Measurements from ENCODE around the gene WDR27.

WDR27 gene

GRCh38 chr6:169528755-169529154 lies 173.1 kb downstream of the WDR27 start:
- H2AFZ ChIP-seq (ENCODE audit: low read length) = no peak overlapping the region
- H3K9me2 ChIP-seq (replicated peaks; ENCODE audit: low read depth, low read length) = no peaks in the 10 kb centered on the region
- no peaks in the 10 kb centered on the region for H3K4me1 ChIP-seq (ENCODE audit: insufficient read depth, low read length, poor library complexity, severe bottlenecking)
- no peaks in the 10 kb centered on the region for H3K27me3 ChIP-seq (ENCODE audit: insufficient read depth, low read length, poor library complexity, severe bottlenecking)
- no peaks in the 10 kb centered on the region for H3K36me3 ChIP-seq (ENCODE audit: insufficient read depth, low read length)
- peaks cover 7% of the 10 kb centered on the region; the same call in 1 of the 2 replicates for H3K9me3 ChIP-seq (ENCODE audit: insufficient read depth, low read depth, low read length)
- TF ChIP-seq CTCF (conservative IDR thresholded peaks at IDR 0.05; ENCODE audit: low read length) (no peak), EZH2phosphoT487 (IDR thresholded peaks at IDR 0.05; ENCODE audit: borderline replicate concordance) (no peak)
- H3K9ac ChIP-seq (ENCODE audit: low read depth, low read length, poor library complexity, severe bottlenecking) = no peak overlapping the region
- no peak overlapping the region for H3K4me2 ChIP-seq (ENCODE audit: low read depth, low read length, poor library complexity, severe bottlenecking)
- H4K20me1 ChIP-seq (ENCODE audit: insufficient read depth, low read length, poor library complexity, severe bottlenecking) = no peaks in the 10 kb centered on the region
- no peaks in the 10 kb centered on the region for H3K79me2 ChIP-seq (ENCODE audit: insufficient read depth, low read length)
- H3K4me3 ChIP-seq (ENCODE audit: low read length, poor library complexity, severe bottlenecking) = no peak overlapping the region
- H3F3A ChIP-seq (ENCODE audit: low read depth) = no peaks in the 10 kb centered on the region

GRCh38 chr6:169527306-169527705 lies 174.5 kb downstream of the WDR27 start:
- Histone ChIP-seq H4K20me1 (ENCODE audit: insufficient read depth, low read length, poor library complexity, severe bottlenecking) (no peaks in the 10 kb centered on the region), H3K79me2 (ENCODE audit: insufficient read depth, low read length) (no peaks in the 10 kb centered on the region), H3K9me2 (replicated peaks; ENCODE audit: low read depth, low read length) (no peaks in the 10 kb centered on the region), H3K9me3 (ENCODE audit: insufficient read depth, low read depth, low read length) (peaks cover 1% of the 10 kb centered on the region; the same call in 1 of the 2 replicates), H3K4me3 (ENCODE audit: low read length, poor library complexity, severe bottlenecking) (no peak overlapping the region), H3K4me2 (ENCODE audit: low read depth, low read length, poor library complexity, severe bottlenecking) (no peak overlapping the region), H3F3A (ENCODE audit: low read depth) (no peaks in the 10 kb centered on the region), H3K36me3 (ENCODE audit: insufficient read depth, low read length) (no peaks in the 10 kb centered on the region), H2AFZ (ENCODE audit: low read length) (no peak overlapping the region), H3K27me3 (ENCODE audit: insufficient read depth, low read length, poor library complexity, severe bottlenecking) (no peaks in the 10 kb centered on the region), H3K9ac (ENCODE audit: low read depth, low read length, poor library complexity, severe bottlenecking) (no peak overlapping the region), H3K4me1 (ENCODE audit: insufficient read depth, low read length, poor library complexity, severe bottlenecking) (no peaks in the 10 kb centered on the region)
- TF ChIP-seq CTCF (conservative IDR thresholded peaks at IDR 0.05; ENCODE audit: low read length) (no peak), EZH2phosphoT487 (IDR thresholded peaks at IDR 0.05; ENCODE audit: borderline replicate concordance) (no peak)

GRCh38 chr6:169521825-169522224 lies 180.0 kb downstream of the WDR27 start:
- peaks cover 22% of the 10 kb centered on the region; the same call in 1 of the 2 replicates for H3K9me3 ChIP-seq (ENCODE audit: insufficient read depth, low read depth, low read length)
- H3K9ac ChIP-seq (ENCODE audit: low read depth, low read length, poor library complexity, severe bottlenecking) = no peak overlapping the region
- no peak overlapping the region for H3K4me2 ChIP-seq (ENCODE audit: low read depth, low read length, poor library complexity, severe bottlenecking)
- H3F3A ChIP-seq (ENCODE audit: low read depth) = no peaks in the 10 kb centered on the region
- no peaks in the 10 kb centered on the region for H3K79me2 ChIP-seq (ENCODE audit: insufficient read depth, low read length)
- H3K36me3 ChIP-seq (ENCODE audit: insufficient read depth, low read length) = no peaks in the 10 kb centered on the region
- no peaks in the 10 kb centered on the region for H4K20me1 ChIP-seq (ENCODE audit: insufficient read depth, low read length, poor library complexity, severe bottlenecking)
- no peaks in the 10 kb centered on the region for H3K27me3 ChIP-seq (ENCODE audit: insufficient read depth, low read length, poor library complexity, severe bottlenecking)
- H2AFZ ChIP-seq (ENCODE audit: low read length) = no peak overlapping the region
- no peaks in the 10 kb centered on the region for H3K4me1 ChIP-seq (ENCODE audit: insufficient read depth, low read length, poor library complexity, severe bottlenecking)
- TF ChIP-seq EZH2phosphoT487 (IDR thresholded peaks at IDR 0.05; ENCODE audit: borderline replicate concordance) = no peak
- no peak overlapping the region for H3K4me3 ChIP-seq (ENCODE audit: low read length, poor library complexity, severe bottlenecking)
- H3K9me2 ChIP-seq (replicated peaks; ENCODE audit: low read depth, low read length) = no peaks in the 10 kb centered on the region

GRCh38 chr6:169520104-169520503 lies 181.7 kb downstream of the WDR27 start:
- peaks cover 22% of the 10 kb centered on the region; the same call in 1 of the 2 replicates for H3K9me3 ChIP-seq (ENCODE audit: insufficient read depth, low read depth, low read length)
- TF ChIP-seq EZH2phosphoT487 (IDR thresholded peaks at IDR 0.05; ENCODE audit: borderline replicate concordance) (no peak), CTCF (conservative IDR thresholded peaks at IDR 0.05; ENCODE audit: low read length) (0 out of 2 replicates have a peak, but pooled peaks have one; percentile 11)

More at GRCh38 chr6:169520104-169520503, 181.7 kb downstream of the WDR27 start:
- H3K4me1 ChIP-seq (ENCODE audit: insufficient read depth, low read length, poor library complexity, severe bottlenecking) = no peaks in the 10 kb centered on the region
- H3K9ac ChIP-seq (ENCODE audit: low read depth, low read length, poor library complexity, severe bottlenecking) = no peak overlapping the region
- no peaks in the 10 kb centered on the region for H3K27me3 ChIP-seq (ENCODE audit: insufficient read depth, low read length, poor library complexity, severe bottlenecking)
- no peaks in the 10 kb centered on the region for H3K79me2 ChIP-seq (ENCODE audit: insufficient read depth, low read length)
- no peaks in the 10 kb centered on the region for H3K36me3 ChIP-seq (ENCODE audit: insufficient read depth, low read length)
- H2AFZ ChIP-seq (ENCODE audit: low read length) = no peak overlapping the region
- no peaks in the 10 kb centered on the region for H4K20me1 ChIP-seq (ENCODE audit: insufficient read depth, low read length, poor library complexity, severe bottlenecking)
- H3K9me2 ChIP-seq (replicated peaks; ENCODE audit: low read depth, low read length) = no peaks in the 10 kb centered on the region
- no peak overlapping the region for H3K4me3 ChIP-seq (ENCODE audit: low read length, poor library complexity, severe bottlenecking)
- no peak overlapping the region for H3K4me2 ChIP-seq (ENCODE audit: low read depth, low read length, poor library complexity, severe bottlenecking)
- no peaks in the 10 kb centered on the region for H3F3A ChIP-seq (ENCODE audit: low read depth)

All from Loucy (cell line).